KOPT-K1 (cell line): ENCODE measurements around the gene AUTS2.

ENCODE experiments used
- H3K27ac ChIP-seq: fragments of 200-600 bp; sonication (generic); 2 replicates; pipeline ENCODE4 v1.5.1; 2016; ENCODE audit warnings: antibody characterized with exemption, mild to moderate bottlenecking, low read depth, low read length; ENCODE audit not compliant: poor library complexity, severe bottlenecking
- H3K36me3 ChIP-seq: fragments of 200-600 bp; sonication (generic); 2 replicates; pipeline ENCODE4 v1.5.1; 2017; ENCODE audit warnings: antibody characterized with exemption, mild to moderate bottlenecking, low read length, moderate library complexity; ENCODE audit not compliant: insufficient read depth
- H3K9me3 ChIP-seq: fragments of 200-600 bp; sonication (generic); 2 replicates; pipeline ENCODE4 v1.5.1; 2017; ENCODE audit warnings: antibody characterized with exemption, low read length, mild to moderate bottlenecking; ENCODE audit not compliant: insufficient read depth, poor library complexity, severe bottlenecking

Gene AUTS2

GRCh38 chr7:70739646-70740210 lies 1141.5 kb downstream of the AUTS2 start:
- Histone ChIP-seq H3K36me3 (no peaks in the 10 kb centered on the region), H3K27ac (no peak overlapping the region), H3K9me3 (no peaks in the 10 kb centered on the region)

- Histone ChIP-seq H3K27ac (no peak overlapping the region), H3K9me3 (no peaks in the 10 kb centered on the region), H3K36me3 (no peaks in the 10 kb centered on the region)
These were observed 1143.4 kb downstream of the AUTS2 start for GRCh38 chr7:70741666-70742065.

DNA sequence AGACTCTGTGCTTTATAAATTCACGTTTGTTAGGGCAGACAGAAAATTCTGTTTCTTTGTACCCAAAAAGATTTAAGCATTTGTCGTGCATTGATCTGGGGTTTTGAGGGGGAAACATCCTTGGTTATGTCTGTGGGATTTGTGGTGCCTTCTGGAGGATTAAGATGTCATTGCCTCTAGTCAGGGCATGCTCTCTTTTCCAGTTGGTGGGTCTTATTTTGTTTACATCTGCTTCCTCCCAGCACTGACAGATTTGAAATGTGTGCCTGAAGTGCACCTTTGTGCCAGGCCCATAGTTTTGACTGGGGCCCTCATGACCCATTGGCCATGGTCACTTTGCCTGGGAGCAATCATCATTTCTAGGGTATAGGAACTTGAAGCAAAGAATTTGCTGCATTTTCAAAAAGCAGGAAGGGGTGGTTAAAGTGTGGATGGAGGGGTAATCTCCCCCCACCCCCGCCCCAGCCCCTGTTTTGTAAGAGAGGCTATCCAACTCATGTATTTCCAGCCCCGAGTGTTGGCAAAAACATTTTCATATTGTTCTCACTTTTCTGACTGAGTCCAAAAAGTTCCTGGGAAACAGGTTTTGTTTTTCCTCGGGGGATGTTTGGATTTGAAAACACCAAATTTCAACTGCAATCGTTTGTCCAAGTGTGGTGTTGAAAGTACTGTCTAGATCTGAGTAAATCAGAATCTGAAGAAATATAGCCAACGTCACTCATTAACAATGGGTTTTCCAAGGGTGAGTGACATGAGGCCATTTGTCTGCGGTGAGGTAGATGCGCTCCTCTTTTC lies 1145.5 kb downstream of the AUTS2 start:
- no peaks in the 10 kb centered on the region for H3K36me3 ChIP-seq
- no peaks in the 10 kb centered on the region for H3K9me3 ChIP-seq
- no peak overlapping the region for H3K27ac ChIP-seq

- no peaks in the 10 kb centered on the region for H3K9me3 ChIP-seq
- no peak overlapping the region for H3K27ac ChIP-seq
- no peaks in the 10 kb centered on the region for H3K36me3 ChIP-seq
These were observed 1146.2 kb downstream of the AUTS2 start for GRCh38 chr7:70744492-70744891.

DNA sequence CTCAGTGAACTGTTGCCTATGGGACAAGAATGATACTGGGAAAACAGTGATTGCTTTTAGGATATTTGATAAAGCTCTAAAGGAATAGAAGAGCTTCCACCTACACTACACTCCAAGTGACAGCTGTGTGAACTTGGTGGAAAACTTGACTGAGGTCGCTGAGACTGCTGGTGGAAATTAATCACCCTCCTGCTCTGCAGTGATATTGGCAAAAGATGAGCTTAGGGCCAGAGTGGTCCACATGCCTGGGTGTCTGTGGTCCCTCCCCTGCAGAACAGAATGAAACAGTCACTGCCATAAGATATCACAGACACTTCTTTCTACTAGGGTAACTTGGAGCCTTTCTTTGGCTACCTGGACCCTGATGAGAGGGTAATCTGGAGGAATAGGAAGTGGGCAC lies 1151.6 kb downstream of the AUTS2 start:
- no peaks in the 10 kb centered on the region for H3K36me3 ChIP-seq

DNA sequence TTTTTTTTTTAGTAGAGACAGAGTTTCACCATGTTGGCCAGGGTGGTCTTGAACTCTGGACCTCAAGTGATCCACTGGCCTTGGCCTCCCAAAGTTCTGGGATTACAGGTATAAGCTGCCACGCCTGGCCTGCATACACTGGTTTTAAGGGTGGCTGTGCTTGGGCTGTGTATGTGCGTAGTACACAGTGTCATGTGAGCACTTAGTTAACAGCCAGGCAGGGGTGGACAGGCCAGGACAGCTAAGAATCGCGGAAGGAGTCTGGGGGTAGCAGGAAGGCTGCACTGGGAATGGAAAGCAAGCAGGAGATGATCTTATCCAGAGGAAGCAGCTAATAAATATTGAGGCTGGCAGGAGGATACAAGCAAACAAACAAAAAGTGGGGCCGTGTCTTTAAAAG lies 1153.6 kb downstream of the AUTS2 start:
- no peaks in the 10 kb centered on the region for H3K36me3 ChIP-seq
- no peak overlapping the region for H3K27ac ChIP-seq
- no peaks in the 10 kb centered on the region for H3K9me3 ChIP-seq

More for the DNA sequence above, 1151.6 kb downstream of the AUTS2 start:
- Histone ChIP-seq H3K9me3 (no peaks in the 10 kb centered on the region), H3K27ac (no peak overlapping the region)

GRCh38 chr7:70752794-70753241 lies 1154.5 kb downstream of the AUTS2 start:
- Histone ChIP-seq H3K9me3 (no peaks in the 10 kb centered on the region), H3K36me3 (no peaks in the 10 kb centered on the region), H3K27ac (no peak overlapping the region)

- H3K27ac ChIP-seq, result no peak overlapping the region
These were observed 1158.5 kb downstream of the AUTS2 start for GRCh38 chr7:70756789-70757188.

GRCh38 chr7:70758646-70759045 lies 1160.4 kb downstream of the AUTS2 start:
- no peaks in the 10 kb centered on the region for H3K9me3 ChIP-seq
- H3K36me3 ChIP-seq, result no peaks in the 10 kb centered on the region
- H3K27ac ChIP-seq, result no peak overlapping the region

More at GRCh38 chr7:70756789-70757188, 1158.5 kb downstream of the AUTS2 start:
- Histone ChIP-seq H3K9me3 (no peaks in the 10 kb centered on the region), H3K36me3 (no peaks in the 10 kb centered on the region)

DNA sequence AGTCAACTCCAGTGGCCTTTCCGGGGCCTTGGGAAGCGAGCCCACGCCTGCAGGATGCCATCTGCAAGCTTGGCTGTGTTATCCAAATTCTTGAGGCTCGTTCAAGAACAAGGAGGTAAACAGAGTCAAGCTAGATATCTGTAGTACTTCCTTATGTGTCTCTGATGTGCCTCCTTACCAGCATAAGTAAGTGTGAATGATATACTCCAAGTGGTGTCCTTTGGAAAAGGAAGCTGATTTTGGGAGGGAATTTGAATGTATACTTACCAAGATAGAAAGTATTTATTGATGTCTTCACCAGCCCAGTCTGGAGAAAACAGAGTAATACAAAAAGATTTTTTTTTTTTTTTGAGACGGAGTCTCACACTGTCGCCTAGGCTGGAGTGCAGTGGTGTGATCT lies 1161.4 kb downstream of the AUTS2 start:
- Histone ChIP-seq H3K36me3 (no peaks in the 10 kb centered on the region), H3K27ac (no peak overlapping the region), H3K9me3 (no peaks in the 10 kb centered on the region)

GRCh38 chr7:70761711-70762328 lies 1163.5 kb downstream of the AUTS2 start:
- H3K36me3 ChIP-seq, result no peaks in the 10 kb centered on the region

GRCh38 chr7:70762696-70763095 lies 1164.4 kb downstream of the AUTS2 start:
- Histone ChIP-seq H3K9me3 (no peaks in the 10 kb centered on the region), H3K36me3 (no peaks in the 10 kb centered on the region), H3K27ac (no peak overlapping the region)

More at GRCh38 chr7:70761711-70762328, 1163.5 kb downstream of the AUTS2 start:
- Histone ChIP-seq H3K9me3 (no peaks in the 10 kb centered on the region), H3K27ac (no peak overlapping the region)

- peak overlapping the region; percentile 41 for H3K27ac ChIP-seq
- no peaks in the 10 kb centered on the region for H3K9me3 ChIP-seq
- no peaks in the 10 kb centered on the region for H3K36me3 ChIP-seq
These were observed 1165.9 kb downstream of the AUTS2 start for GRCh38 chr7:70763961-70764691.

DNA sequence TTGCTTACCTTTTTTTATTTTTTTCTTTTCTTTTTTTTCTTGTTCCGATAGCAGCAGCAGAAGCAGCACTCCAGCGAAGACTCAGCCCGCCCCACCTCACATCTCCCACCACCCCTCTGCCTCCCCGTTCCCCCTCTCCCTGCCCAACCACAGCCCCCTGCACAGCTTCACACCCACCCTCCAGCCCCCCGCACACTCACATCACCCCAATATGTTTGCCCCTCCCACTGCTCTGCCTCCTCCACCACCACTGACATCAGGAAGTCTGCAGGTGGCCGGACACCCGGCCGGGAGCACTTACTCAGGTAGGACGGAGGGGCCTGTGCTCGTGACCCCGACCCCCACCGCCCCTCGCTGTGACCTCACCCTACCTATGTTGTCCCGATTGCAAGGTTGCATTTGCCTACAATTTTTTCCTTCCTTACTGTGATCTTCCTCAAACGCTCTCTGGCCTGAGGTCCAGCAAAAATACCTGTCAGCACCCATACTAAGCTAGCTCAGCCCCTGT lies 1166.5 kb downstream of the AUTS2 start:
- no peaks in the 10 kb centered on the region for H3K9me3 ChIP-seq
- no peaks in the 10 kb centered on the region for H3K36me3 ChIP-seq
- H3K27ac ChIP-seq, result no peak overlapping the region

DNA sequence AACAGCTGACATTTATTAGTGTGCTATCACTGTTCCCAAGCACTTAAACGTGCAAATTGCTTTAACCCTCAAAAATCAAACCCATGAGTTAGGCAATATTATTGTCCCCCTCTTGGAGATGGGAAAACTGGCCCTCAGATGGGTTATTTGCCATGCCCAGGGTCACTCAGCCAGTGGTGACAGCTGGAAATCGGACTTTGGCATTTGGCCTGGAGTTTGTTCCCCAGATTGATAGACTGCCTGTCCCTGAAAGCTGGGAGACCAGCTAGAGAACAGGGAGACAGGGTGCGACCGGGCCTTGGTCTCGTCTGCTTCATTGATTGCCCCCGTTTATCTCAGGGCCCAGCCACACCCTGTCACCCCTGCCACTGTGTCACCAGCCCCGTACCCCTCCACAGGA lies 1167.4 kb downstream of the AUTS2 start:
- Histone ChIP-seq H3K9me3 (no peaks in the 10 kb centered on the region), H3K36me3 (no peaks in the 10 kb centered on the region), H3K27ac (no peak overlapping the region)
